ENCODE measurements around the gene ARL6IP5.

DNA sequence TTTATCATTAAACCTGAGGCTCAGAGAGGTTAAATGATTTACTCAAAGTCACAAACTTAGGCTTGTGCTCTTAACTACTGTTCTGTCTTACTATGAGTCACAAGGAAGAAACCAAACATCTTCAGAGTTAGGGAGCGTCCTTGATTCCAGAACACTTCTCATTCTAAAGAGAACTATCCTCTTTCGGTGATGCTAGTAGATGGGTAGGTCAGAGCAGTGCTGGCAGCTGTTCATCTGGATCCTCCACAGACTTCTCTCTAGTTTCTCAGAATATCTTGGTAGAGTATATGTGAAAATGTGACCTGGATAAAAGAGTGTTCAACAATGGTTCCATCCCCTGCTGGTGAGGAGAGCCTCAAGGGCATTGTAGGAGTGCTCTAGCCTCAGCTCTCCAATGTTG is 3.3 kb downstream of the ARL6IP5 start:
- no peak for TF ChIP-seq TAF1 (IDR thresholded peaks at IDR 0.05; ENCODE audit: low read depth)
- TF ChIP-seq, protein P1, sequence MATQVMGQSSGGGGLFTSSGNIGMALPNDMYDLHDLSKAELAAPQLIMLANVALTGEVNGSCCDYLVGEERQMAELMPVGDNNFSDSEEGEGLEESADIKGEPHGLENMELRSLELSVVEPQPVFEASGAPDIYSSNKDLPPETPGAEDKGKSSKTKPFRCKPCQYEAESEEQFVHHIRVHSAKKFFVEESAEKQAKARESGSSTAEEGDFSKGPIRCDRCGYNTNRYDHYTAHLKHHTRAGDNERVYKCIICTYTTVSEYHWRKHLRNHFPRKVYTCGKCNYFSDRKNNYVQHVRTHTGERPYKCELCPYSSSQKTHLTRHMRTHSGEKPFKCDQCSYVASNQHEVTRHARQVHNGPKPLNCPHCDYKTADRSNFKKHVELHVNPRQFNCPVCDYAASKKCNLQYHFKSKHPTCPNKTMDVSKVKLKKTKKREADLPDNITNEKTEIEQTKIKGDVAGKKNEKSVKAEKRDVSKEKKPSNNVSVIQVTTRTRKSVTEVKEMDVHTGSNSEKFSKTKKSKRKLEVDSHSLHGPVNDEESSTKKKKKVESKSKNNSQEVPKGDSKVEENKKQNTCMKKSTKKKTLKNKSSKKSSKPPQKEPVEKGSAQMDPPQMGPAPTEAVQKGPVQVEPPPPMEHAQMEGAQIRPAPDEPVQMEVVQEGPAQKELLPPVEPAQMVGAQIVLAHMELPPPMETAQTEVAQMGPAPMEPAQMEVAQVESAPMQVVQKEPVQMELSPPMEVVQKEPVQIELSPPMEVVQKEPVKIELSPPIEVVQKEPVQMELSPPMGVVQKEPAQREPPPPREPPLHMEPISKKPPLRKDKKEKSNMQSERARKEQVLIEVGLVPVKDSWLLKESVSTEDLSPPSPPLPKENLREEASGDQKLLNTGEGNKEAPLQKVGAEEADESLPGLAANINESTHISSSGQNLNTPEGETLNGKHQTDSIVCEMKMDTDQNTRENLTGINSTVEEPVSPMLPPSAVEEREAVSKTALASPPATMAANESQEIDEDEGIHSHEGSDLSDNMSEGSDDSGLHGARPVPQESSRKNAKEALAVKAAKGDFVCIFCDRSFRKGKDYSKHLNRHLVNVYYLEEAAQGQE (IDR thresholded peaks at IDR 0.05; ENCODE audit: low read depth), result no peak
- no peak for TF ChIP-seq TEAD4 (IDR thresholded peaks at IDR 0.05)
- TF ChIP-seq, protein P2, sequence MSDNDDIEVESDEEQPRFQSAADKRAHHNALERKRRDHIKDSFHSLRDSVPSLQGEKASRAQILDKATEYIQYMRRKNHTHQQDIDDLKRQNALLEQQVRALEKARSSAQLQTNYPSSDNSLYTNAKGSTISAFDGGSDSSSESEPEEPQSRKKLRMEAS (IDR thresholded peaks at IDR 0.05), result no peak
- no peak for TF ChIP-seq TCF12 (IDR thresholded peaks at IDR 0.05; ENCODE audit: low read depth)
- no peak for TF ChIP-seq FOXM1 (IDR thresholded peaks at IDR 0.05; ENCODE audit: borderline replicate concordance, low read depth)
- no peak for TF ChIP-seq RAD21 (IDR thresholded peaks at IDR 0.05; ENCODE audit: low read depth)
- TF ChIP-seq NFIC (IDR thresholded peaks at IDR 0.05), result no peak
- TF ChIP-seq CEBPB (IDR thresholded peaks at IDR 0.05), result no peak
- no peak for TF ChIP-seq CREB1 (IDR thresholded peaks at IDR 0.05; ENCODE audit: low read depth)
- no peak for TF ChIP-seq ZBTB7A (IDR thresholded peaks at IDR 0.05; ENCODE audit: low read depth)
- TF ChIP-seq EGR1 (IDR thresholded peaks at IDR 0.05), result no peak
- TF ChIP-seq, protein P3, sequence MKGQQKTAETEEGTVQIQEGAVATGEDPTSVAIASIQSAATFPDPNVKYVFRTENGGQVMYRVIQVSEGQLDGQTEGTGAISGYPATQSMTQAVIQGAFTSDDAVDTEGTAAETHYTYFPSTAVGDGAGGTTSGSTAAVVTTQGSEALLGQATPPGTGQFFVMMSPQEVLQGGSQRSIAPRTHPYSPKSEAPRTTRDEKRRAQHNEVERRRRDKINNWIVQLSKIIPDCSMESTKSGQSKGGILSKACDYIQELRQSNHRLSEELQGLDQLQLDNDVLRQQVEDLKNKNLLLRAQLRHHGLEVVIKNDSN (IDR thresholded peaks at IDR 0.05), result no peak

Data from Ishikawa (cell line).